HAP-1 (cell line): ENCODE results near the gene KANSL1.
A peak's percentile ranks its signal among the peaks of the same experiment; 100 is the strongest.
"Not testable (repeated sequence)": the region's sequence is repeated elsewhere in the genome, so short reads cannot be mapped to it uniquely, and the experiment has no call there.

Experiments used
- DNase-seq, 2 experiments: peaks; one replicate each; pipeline ENCODE4 v3.0.0-alpha.2; 2016 to 2020; ENCODE audit warnings: low spot score in 2 of 2
- H3K27me3 ChIP-seq: fragments of 250-450 bp; sonication (Bioruptor Pico); 2 replicates; pipeline ENCODE4 v1.5.1; 2020; ENCODE audit warnings: low read depth, mild to moderate bottlenecking, moderate library complexity
- H3K36me3 ChIP-seq: fragments of 250-450 bp; sonication (Bioruptor Pico); replicated peaks from 2 replicates; pipeline ENCODE4 v1.5.1; 2020; ENCODE audit warnings: mild to moderate bottlenecking
- H3K4me1 ChIP-seq: fragments of 250-450 bp; sonication (Bioruptor Pico); 2 replicates; pipeline ENCODE4 v1.5.1; 2020; ENCODE audit warnings: mild to moderate bottlenecking
- H3K4me3 ChIP-seq: fragments of 250-450 bp; sonication (Bioruptor Pico); 2 replicates; pipeline ENCODE4 v1.5.1; 2020; ENCODE audit warnings: mild to moderate bottlenecking, moderate library complexity
- H3K9me3 ChIP-seq: fragments of 250-450 bp; sonication (Bioruptor Pico); 2 replicates; pipeline ENCODE4 v1.5.1; 2020; ENCODE audit warnings: mild to moderate bottlenecking, moderate library complexity
- in situ Hi-C: fragments of 300-500 bp; cut with MboI; formaldehyde crosslinking; loops from 3 replicates; pipeline ENCODE4 v1.14.3; 2020; ENCODE audit warnings: low sequenced_read_pairs, inconsistent platforms, mixed read lengths

Gene KANSL1

DNA sequence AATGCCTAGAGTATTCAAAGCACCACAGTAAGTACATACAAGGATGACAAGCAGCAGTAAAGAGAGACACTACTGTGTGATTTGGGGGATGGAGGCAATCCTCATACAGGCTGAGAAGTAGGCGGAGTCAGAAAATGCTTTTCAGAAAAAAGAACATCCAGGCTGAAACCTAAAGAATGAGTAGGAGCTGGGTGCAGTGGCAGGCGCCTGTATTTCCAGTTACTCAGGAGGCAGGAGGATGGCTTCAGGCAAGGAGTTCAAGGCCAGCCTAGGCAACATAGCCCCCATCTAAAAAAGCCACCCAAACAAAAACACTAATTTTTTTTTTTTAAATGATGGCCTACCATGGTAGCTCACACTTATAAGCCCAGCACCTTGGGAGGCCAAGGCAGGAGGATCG, 10.3 kb downstream of the KANSL1 start:
- Histone ChIP-seq H3K4me1 (peaks cover 56% of the 10 kb centered on the region), H3K27me3 (no peaks in the 10 kb centered on the region), H3K9me3 (no peaks in the 10 kb centered on the region), H3K36me3 (no peaks in the 10 kb centered on the region), H3K4me3 (no peak overlapping the region)
- in situ Hi-C loops = no loop called here
- DNase-seq = peak; percentile 28 to 45

DNA sequence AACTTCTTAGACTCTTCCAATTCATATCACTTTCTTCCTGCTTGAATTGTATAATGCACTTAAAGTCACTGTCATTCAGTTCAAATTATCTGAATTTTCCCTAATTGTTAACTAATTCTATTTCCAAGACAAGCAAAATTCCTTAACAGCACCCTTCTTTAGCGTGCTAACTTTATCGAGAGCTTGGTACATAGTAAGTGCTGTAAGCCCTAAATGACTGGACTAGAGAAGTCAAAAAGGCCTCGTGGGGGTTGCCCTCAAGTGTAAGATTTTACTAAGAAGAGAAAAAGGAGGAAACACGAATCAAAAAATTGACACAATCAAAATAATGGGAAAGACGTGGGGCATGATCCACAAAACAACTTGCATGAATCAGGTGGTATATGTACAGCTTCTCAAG, 11.3 kb downstream of the KANSL1 start:
- Histone ChIP-seq H3K9me3 (no peaks in the 10 kb centered on the region), H3K4me1 (peaks cover 56% of the 10 kb centered on the region), H3K4me3 (no peak overlapping the region), H3K27me3 (no peaks in the 10 kb centered on the region), H3K36me3 (no peaks in the 10 kb centered on the region)
- in situ Hi-C loops = no loop called here
- no peak for DNase-seq

DNA sequence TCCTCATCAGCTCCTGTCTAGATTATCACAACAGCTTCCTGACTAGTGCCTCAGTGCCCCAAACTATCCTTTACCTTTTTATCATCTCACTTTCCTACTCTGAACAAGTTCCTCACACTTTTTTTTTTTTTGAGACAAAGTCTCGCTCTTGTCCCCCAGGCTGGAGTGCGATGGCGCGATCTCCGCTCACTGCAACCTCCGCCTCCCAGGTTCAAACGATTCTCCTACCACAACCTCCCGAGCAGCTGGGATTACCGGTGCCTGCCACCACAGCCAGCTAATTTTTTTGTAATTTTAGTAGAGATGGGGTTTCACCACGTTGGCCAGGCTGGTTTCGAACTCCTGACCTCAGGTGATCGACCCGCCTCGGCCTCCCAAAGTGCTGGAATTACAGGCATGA, 11.9 kb downstream of the KANSL1 start:
- H3K36me3 ChIP-seq, H3K27me3 ChIP-seq, in situ Hi-C loops, DNase-seq, H3K9me3 ChIP-seq, H3K4me3 ChIP-seq: not testable (repeated sequence)
- peaks cover 56% of the 10 kb centered on the region for H3K4me1 ChIP-seq

DNA sequence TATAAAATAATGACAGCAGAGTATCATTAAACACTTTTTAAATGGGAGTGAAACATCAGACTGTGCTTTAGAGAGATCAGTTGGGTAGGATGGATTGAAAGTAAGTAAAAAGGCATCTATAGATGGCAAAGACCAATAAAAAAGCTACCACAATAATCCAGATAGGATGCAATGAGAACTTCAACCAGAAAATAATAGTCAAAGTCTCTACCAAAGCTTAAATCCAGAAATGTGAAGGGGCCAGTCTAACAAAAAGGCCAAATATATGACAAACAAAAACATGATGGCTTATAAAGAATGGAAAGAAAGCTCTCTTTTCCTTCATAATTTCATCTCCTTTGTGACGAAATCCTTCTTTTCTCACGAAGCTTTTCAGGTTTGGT, 12.3 kb downstream of the KANSL1 start:
- Histone ChIP-seq H3K9me3 (no peaks in the 10 kb centered on the region), H3K4me3 (no peak overlapping the region), H3K36me3 (no peaks in the 10 kb centered on the region), H3K27me3 (no peaks in the 10 kb centered on the region), H3K4me1 (peaks cover 56% of the 10 kb centered on the region)
- in situ Hi-C loops = no loop called here
- no peak for DNase-seq

DNA sequence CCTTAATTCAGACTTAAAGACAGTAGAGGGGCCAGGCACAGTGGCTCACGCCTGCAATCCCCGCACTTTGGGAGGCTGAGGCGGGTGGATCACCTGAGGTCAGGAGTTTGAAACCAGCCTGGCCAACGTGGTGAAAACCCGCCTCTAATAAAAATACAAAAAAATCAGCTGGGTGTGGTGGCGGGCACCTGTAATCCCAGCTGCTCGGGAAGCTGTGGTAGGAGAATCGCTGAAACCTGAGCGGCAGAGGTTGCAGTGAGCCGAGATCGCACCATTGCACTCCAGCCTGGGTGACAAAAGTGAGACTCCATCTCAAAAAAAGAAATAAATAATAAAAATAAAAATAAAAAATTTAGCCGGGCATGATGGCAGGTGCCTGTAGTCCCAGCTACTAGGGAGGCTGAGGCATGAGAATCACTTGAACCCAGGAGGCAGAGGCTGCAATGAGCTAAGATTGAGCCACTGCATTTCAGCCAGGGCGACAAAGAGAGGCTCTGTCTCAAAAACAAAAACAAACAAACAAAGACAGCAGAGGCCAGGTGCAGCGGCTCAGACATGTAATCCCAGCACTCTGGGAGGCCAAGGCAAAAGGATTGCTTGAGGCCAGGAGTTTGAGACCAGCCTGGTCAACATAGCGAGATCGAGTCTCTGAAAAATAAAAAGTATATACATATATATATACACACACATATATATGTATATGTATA, 12.9 kb downstream of the KANSL1 start:
- DNase-seq, H3K36me3 ChIP-seq, H3K9me3 ChIP-seq, H3K4me3 ChIP-seq, H3K27me3 ChIP-seq, in situ Hi-C loops: not testable (repeated sequence)
- H3K4me1 ChIP-seq = peaks cover 58% of the 10 kb centered on the region

DNA sequence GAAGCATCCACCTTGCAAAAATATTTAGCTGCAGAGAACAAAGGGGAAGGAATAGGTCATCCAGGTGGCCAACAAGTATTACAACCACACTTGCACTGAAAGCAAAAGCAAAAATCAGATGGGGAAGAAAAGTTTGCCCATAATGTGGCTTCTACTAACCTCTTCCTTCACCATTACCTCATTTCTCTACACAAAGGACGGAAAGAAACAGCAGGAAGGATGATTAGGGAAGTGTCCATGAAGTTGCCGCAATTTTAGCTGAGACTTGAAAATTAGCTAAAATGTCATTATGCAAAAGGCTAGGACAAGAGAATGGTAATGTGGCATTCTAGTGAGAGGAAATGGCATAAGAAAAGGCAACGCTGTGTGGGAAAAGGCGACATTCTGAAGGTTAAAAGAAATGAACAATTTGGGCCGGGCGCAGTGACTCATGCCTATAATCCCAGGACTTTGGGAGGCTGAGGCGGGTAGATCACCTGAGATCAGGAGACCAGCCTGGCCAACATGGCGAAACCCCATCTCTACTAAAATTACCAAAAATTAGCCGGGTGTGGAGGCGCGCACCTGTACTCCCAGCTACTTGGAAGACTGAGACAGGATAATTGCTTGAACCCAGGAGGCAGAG, 13.7 kb downstream of the KANSL1 start:
- in situ Hi-C loops = no loop called here
- Histone ChIP-seq H3K4me3 (no peak overlapping the region), H3K4me1 (peaks cover 58% of the 10 kb centered on the region), H3K36me3 (no peaks in the 10 kb centered on the region), H3K27me3 (no peaks in the 10 kb centered on the region), H3K9me3 (no peaks in the 10 kb centered on the region)
- DNase-seq = no peak

DNA sequence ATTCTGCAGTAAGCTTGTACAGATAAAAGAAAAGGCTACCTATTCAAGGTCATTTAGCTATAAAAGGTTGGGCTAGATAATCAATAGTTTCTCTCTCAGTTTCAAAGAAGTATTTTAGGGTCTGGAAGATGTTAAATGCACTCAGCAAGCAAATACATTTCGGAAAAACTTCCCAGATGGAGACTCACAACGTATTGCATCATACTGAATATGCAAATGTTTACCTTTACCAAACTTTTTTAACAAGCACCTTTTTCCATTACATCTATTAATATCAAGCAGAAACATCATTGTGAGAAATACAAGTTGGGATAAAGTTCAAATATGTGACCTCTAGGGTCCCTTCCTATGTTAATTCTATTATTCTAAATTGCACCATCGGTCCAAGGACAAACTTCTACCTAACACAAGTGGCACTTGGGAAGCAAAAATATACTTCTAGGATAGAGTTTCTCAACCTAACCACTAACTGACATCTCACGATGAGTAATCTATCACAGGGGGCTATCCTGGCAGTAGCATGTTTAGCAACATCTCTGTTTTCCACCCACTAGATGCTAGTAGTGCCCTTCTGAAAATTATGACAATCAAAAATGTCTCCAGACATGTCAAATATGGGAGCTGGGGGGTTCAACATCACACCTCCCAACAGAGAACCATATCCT, 14.5 kb downstream of the KANSL1 start:
- Histone ChIP-seq H3K9me3 (no peaks in the 10 kb centered on the region), H3K27me3 (no peaks in the 10 kb centered on the region), H3K36me3 (no peaks in the 10 kb centered on the region), H3K4me1 (peaks cover 50% of the 10 kb centered on the region), H3K4me3 (no peak overlapping the region)
- no peak for DNase-seq
- in situ Hi-C loops = no loop called here

DNA sequence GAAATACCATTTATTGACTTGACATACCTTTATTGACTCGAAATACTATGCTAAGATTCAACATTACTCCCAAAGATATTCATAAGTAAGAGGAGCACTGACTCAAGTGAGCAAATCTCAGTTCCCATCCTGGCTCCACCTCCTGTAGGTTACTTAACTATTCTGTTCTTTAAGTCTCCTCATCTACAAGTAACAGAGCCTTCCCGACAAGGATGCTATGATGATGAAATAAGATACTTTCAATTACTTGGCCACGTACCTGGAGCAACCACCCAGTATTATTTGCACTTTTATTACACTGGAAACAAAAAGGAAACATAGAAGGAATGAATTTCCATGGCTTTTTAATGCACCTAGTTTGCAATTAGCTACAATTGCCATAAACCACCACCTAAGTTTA, 16.3 kb downstream of the KANSL1 start:
- peaks cover 6% of the 10 kb centered on the region for H3K36me3 ChIP-seq
- no peak overlapping the region for H3K4me3 ChIP-seq
- in situ Hi-C loops = no loop called here
- H3K4me1 ChIP-seq = peaks cover 33% of the 10 kb centered on the region
- no peak for DNase-seq
- H3K27me3 ChIP-seq = no peaks in the 10 kb centered on the region
- no peaks in the 10 kb centered on the region for H3K9me3 ChIP-seq

DNA sequence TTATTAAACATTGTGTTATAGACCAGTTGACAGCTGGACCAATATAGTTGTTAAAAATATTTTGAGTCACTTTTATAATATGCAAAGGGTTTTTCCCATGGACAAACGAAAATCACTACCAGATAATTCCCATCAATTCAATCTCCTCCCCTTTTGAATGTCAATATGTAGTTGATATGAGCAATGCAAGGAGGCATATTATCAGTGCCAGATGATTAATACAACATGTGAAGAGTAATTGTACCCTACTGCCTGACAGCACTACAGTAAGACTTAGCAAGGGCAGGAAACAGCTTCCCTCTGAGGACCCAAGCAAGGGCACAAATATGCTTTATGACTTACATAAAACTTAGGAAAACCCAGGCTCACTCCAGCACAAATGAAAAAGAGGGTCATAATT, 17.3 kb downstream of the KANSL1 start:
- in situ Hi-C loops = no loop called here
- no peaks in the 10 kb centered on the region for H3K27me3 ChIP-seq
- H3K36me3 ChIP-seq = peaks cover 16% of the 10 kb centered on the region
- H3K4me1 ChIP-seq = peaks cover 29% of the 10 kb centered on the region
- DNase-seq = no peak
- H3K9me3 ChIP-seq = no peaks in the 10 kb centered on the region
- no peak overlapping the region for H3K4me3 ChIP-seq

DNA sequence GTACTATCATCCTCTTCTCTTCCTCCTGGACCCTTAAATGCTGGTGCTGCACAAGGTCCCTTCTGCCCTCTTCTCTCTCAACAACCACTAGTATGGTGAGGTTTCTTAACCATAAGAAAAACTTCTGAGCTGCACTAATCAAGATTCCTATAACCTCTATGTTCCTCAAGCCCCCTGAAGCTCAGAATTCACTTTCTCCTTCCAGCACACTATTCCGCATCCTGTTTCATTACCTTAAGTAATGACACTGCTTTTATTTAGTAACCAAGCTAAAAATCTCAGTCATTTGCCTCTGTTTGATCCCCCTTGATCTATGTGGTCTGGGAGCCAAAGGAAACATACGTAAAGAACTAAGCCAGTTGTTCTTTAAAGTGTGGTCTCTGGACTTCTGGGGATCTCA, 20.1 kb downstream of the KANSL1 start:
- H3K4me3 ChIP-seq = no peak overlapping the region
- H3K27me3 ChIP-seq = no peaks in the 10 kb centered on the region
- in situ Hi-C loops = no loop called here
- H3K36me3 ChIP-seq = peaks cover 29% of the 10 kb centered on the region
- H3K9me3 ChIP-seq = no peaks in the 10 kb centered on the region
- H3K4me1 ChIP-seq = peaks cover 9% of the 10 kb centered on the region
- no peak for DNase-seq

DNA sequence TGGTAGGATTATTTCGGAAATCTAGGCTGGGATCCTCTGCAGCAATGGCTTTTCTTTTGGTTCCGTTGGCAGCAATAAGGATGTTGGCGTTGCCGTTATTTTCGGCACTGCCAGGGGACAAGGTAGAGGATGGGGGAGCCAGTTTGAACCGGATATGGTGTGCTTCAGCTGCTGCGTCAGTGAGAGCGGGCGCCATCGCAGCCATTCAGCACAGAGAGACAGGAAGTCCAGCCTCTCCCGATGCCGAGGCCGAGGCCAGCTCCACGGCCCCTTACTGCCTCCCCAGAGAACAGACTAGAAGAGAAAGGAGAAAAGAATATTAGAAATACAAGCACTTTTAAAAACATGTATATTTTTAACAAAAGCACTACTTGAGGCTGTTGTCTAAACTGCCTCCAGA, 21.3 kb downstream of the KANSL1 start:
- Histone ChIP-seq H3K27me3 (no peaks in the 10 kb centered on the region), H3K9me3 (no peaks in the 10 kb centered on the region), H3K4me1 (peaks cover 16% of the 10 kb centered on the region), H3K36me3 (peaks cover 29% of the 10 kb centered on the region), H3K4me3 (no peak overlapping the region)
- no peak for DNase-seq
- in situ Hi-C loops = no loop called here

DNA sequence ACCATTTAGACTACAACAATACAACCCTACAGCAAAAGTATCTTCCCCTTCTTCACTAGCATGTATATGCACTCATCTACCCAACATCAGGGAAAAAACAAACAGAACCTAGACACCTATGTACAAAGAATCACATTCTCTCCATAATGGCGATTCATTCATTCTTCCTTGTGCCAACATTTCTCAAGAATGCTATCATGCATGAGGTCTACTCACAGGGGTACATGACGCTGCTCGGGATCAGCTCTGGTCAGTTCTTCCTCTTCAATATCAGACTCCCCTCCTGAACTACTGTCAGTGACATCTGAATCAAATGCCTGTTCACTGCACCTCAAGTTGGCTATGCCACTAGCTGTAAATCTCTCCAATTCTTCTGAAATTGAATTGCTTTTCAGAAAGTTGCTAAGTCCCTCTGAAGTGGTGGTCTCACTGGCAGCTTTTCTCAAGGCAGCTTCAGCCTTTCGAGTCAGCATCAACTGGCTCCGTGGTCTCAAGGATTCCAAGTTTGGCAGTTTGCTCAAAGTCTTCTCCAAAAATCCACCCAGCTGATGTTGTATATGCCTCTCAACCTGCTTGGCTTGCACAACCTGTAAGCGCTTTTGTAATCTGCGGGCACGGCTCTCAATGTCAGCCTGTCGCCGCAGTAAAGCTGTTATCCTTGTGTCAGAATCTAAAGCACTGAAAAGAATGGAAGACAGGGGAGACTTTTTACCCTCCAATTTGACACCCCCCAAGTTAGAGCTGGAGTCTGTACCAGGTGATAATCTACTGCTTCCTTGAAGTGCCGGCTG, 22.4 kb downstream of the KANSL1 start:
- peaks cover 29% of the 10 kb centered on the region for H3K36me3 ChIP-seq
- in situ Hi-C loops = no loop called here
- H3K4me1 ChIP-seq = peaks cover 19% of the 10 kb centered on the region
- no peaks in the 10 kb centered on the region for H3K27me3 ChIP-seq
- DNase-seq = no peak
- no peak overlapping the region for H3K4me3 ChIP-seq
- no peaks in the 10 kb centered on the region for H3K9me3 ChIP-seq

DNA sequence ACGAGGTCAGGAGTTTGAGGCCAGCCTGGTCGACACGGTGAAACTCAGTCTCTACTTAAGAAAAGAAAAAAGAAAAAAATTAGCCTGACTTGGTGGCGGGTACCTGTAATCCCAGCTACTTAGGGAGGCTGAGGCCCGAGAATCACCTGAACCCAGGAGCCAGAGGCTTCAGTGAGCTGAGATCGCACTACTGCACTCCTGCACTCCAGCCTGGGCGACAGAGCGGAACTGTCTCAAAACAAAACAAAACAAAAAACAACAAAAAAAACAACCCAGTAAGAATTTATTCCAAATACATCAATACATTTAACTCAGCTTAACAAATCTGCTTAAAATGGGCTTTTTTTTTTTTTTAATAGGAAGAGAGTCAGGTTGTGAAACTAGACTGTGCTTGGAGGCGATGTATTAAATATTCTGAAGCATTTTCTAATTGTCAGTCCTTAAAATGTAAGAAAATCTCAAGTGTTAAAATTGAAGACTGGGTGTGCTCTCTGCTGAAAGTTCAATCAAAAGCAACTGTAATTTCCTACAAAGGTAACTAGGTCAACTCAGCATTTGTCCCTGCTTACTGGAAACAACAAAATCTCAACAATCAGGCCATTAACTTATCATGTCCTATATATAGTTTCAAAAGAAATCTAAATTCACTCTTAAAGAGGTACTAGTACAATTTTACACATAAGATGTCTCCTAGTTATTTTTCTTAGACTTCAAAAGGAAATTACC, 23.2 kb downstream of the KANSL1 start:
- Histone ChIP-seq H3K4me3 (no peak overlapping the region), H3K4me1 (peaks cover 17% of the 10 kb centered on the region), H3K36me3 (peaks cover 29% of the 10 kb centered on the region), H3K9me3 (no peaks in the 10 kb centered on the region), H3K27me3 (no peaks in the 10 kb centered on the region)
- in situ Hi-C loops = no loop called here
- no peak for DNase-seq
